ENCODE results near the gene CD300A. TPM values are rescaled to one million over a fixed set of nuclear protein-coding genes. Genes with fewer than 3 reads are reported as not detected.
"Not testable (repeated sequence)": the region's sequence is repeated elsewhere in the genome, so short reads cannot be mapped to it uniquely, and the experiment has no call there.

Gene CD300A
- total RNA-seq, 1 experiment from 2014 or later, result not detected

DNA sequence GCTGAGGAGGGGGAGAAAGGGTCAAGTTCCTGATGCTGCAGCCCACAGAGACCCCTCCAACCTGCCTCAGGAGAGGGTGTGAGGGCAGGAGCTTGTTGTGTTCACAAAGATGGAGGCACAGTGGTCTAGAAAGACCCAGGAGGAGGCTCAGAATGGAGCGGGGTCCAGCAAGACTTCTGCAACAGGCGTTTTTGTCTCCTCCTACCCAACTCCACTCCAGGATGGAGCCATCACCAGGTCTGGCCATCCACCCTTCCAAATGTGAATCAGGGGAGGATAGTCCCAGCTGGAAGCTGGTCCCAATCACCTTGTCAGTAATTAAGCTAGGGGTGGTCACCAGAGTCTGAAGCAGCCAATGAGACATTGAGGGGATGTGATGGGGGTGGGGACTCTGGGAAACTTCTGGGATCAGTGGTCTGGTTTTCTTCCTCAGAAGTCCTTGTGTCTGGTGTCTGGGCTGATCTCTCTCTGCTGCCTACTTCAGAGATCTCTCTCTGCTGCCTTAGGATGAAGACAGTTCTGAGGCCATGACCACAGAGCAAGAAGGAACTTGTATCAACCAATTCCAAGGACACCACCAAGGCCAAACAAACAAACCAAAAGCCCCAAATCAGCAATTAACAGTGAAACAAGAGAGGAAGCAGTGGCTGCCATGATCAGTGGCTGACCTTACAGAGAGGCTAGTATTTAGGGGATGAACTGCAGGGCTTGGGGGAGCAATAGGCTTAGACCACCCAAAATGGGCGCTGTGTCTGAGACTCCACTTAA lies 50.3 kb downstream of the CD300A start:
- intact Hi-C loops (cut with micrococcal nuclease), result no loop called here
- Histone ChIP-seq H3K79me2 (ENCODE audit: low read length) (no peaks in the 10 kb centered on the region), H3K9ac (ENCODE audit: low read length) (no peak overlapping the region), H3K27me3 (ENCODE audit: low read length) (0 out of 2 replicates have a peak, but pooled peaks cover 4% of the 10 kb centered on the region), H3K4me3 (ENCODE audit: low read length) (no peak overlapping the region), H3K27ac (ENCODE audit: low read length) (no peak overlapping the region), H4K20me1 (ENCODE audit: low read length) (no peaks in the 10 kb centered on the region), H3K36me3 (ENCODE audit: low read depth, low read length) (no peaks in the 10 kb centered on the region), H3K4me1 (ENCODE audit: insufficient read depth, low read length) (peaks cover 16% of the 10 kb centered on the region), H3K4me2 (ENCODE audit: low read length) (no peak overlapping the region), H2AFZ (ENCODE audit: low read length) (no peak overlapping the region), H3K9me3 (ENCODE audit: low read length) (peaks cover 9% of the 10 kb centered on the region; the same call in 1 of the 2 replicates), H3F3A (ENCODE audit: low read length, unreplicated experiment) (peaks cover 12% of the 10 kb centered on the region), H3K9me2 (replicated peaks; ENCODE audit: low read length) (no peaks in the 10 kb centered on the region)
- no peak for ATAC-seq
- no peak for DNase-seq
- TF ChIP-seq EZH2 (IDR thresholded peaks at IDR 0.05; ENCODE audit: low read length, unreplicated experiment), result no peak
- TF ChIP-seq, protein P1, sequence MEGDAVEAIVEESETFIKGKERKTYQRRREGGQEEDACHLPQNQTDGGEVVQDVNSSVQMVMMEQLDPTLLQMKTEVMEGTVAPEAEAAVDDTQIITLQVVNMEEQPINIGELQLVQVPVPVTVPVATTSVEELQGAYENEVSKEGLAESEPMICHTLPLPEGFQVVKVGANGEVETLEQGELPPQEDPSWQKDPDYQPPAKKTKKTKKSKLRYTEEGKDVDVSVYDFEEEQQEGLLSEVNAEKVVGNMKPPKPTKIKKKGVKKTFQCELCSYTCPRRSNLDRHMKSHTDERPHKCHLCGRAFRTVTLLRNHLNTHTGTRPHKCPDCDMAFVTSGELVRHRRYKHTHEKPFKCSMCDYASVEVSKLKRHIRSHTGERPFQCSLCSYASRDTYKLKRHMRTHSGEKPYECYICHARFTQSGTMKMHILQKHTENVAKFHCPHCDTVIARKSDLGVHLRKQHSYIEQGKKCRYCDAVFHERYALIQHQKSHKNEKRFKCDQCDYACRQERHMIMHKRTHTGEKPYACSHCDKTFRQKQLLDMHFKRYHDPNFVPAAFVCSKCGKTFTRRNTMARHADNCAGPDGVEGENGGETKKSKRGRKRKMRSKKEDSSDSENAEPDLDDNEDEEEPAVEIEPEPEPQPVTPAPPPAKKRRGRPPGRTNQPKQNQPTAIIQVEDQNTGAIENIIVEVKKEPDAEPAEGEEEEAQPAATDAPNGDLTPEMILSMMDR (conservative IDR thresholded peaks at IDR 0.05; ENCODE audit: low read depth, low read length), result no peak
- TF ChIP-seq EZH2phosphoT487 (IDR thresholded peaks at IDR 0.05; ENCODE audit: borderline replicate concordance, low read length), result no peak
- ChIA-PET POLR2A (ENCODE audit: unreplicated experiment) (no interaction called here), CTCF (no interaction called here)
- BruUV-seq (replicated peaks), result no TSS peak

DNA sequence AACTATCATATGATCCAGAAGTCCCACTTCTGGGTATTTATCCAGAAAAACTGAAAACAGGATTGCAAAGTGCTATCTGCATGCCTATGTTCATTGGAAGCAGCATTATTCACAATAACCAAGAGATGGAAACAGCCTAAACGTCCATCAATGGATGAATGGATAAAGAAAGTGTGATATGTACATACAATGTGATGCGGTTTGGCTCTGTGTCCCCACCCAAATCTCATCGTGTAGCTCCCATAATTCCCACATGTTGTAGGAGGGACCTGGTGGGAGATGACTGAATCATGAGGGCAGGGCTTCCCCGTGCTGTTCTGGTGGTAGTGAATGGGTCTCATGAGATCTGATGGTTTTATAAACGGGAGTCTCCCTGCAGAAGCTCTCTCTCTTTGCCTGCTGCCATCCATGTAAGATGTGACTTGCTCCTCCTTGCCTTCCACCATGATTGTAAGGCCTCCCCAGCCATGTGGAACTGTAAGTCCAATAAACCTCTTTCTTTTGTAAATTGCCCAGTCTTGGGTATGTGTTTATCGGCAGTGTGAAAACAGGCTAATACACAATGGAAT lies 52.1 kb downstream of the CD300A start:
- POLR2A ChIA-PET (ENCODE audit: unreplicated experiment), result not testable (repeated sequence)

DNA sequence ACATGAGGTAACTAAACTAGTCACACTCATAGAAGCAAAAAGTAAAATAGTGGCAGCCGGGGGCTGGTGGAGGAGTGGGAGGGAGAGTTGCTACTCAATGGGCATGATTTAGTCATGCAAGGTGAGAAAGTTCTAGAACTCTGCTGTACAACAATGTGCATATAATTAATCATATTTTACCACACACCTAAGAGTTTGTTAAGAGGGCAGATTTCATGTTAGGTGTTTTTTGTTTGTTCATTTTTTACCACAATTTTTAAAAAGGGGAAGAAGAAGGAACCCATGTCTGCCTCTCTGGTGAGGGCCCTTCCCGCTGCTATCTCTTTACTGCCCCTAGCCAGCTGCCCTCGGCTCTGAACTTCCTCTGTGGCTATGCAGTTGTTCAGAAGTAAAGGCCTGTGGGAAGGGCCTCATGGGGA lies 53.6 kb downstream of the CD300A start:
- H3K4me2 ChIP-seq (ENCODE audit: low read length), result no peak overlapping the region
- no peaks in the 10 kb centered on the region for H3F3A ChIP-seq (ENCODE audit: low read length, unreplicated experiment)
- ChIA-PET POLR2A (ENCODE audit: unreplicated experiment) (no interaction called here), CTCF (no interaction called here)
- H3K36me3 ChIP-seq (ENCODE audit: low read depth, low read length), result no peaks in the 10 kb centered on the region
- no peak overlapping the region for H3K4me3 ChIP-seq (ENCODE audit: low read length)
- no peak for DNase-seq
- peaks cover 37% of the 10 kb centered on the region for H3K27me3 ChIP-seq (ENCODE audit: low read length)
- no peaks in the 10 kb centered on the region for H3K9me3 ChIP-seq (ENCODE audit: low read length)
- H3K79me2 ChIP-seq (ENCODE audit: low read length), result no peaks in the 10 kb centered on the region
- no TSS peak for BruUV-seq (replicated peaks)
- TF ChIP-seq EZH2 (IDR thresholded peaks at IDR 0.05; ENCODE audit: low read length, unreplicated experiment) (no peak), EZH2phosphoT487 (IDR thresholded peaks at IDR 0.05; ENCODE audit: borderline replicate concordance, low read length) (no peak)
- TF ChIP-seq, protein P1 (conservative IDR thresholded peaks at IDR 0.05; ENCODE audit: low read depth, low read length), result no peak
- intact Hi-C loops (cut with micrococcal nuclease), result no loop called here
- H4K20me1 ChIP-seq (ENCODE audit: low read length), result no peaks in the 10 kb centered on the region
- H3K9me2 ChIP-seq (replicated peaks; ENCODE audit: low read length), result no peaks in the 10 kb centered on the region
- no peak overlapping the region for H2AFZ ChIP-seq (ENCODE audit: low read length)
- H3K27ac ChIP-seq (ENCODE audit: low read length), result no peak overlapping the region
- no peak overlapping the region for H3K9ac ChIP-seq (ENCODE audit: low read length)
- no peaks in the 10 kb centered on the region; the same call in 1 of the 2 replicates for H3K4me1 ChIP-seq (ENCODE audit: insufficient read depth, low read length)
- ATAC-seq, result no peak

More for the DNA sequence above, 52.1 kb downstream of the CD300A start:
- H3F3A ChIP-seq (ENCODE audit: low read length, unreplicated experiment); H2AFZ ChIP-seq (ENCODE audit: low read length); H3K9ac ChIP-seq (ENCODE audit: low read length); CTCF ChIA-PET; H3K9me2 ChIP-seq (replicated peaks; ENCODE audit: low read length); H4K20me1 ChIP-seq (ENCODE audit: low read length); H3K4me3 ChIP-seq (ENCODE audit: low read length); H3K4me2 ChIP-seq (ENCODE audit: low read length); H3K9me3 ChIP-seq (ENCODE audit: low read length); H3K36me3 ChIP-seq (ENCODE audit: low read depth, low read length); H3K4me1 ChIP-seq (ENCODE audit: insufficient read depth, low read length); DNase-seq; H3K79me2 ChIP-seq (ENCODE audit: low read length); intact Hi-C loops (cut with micrococcal nuclease); H3K27ac ChIP-seq (ENCODE audit: low read length); ATAC-seq; BruUV-seq (replicated peaks): not testable (repeated sequence)
- H3K27me3 ChIP-seq (ENCODE audit: low read length), result peaks cover 22% of the 10 kb centered on the region
